Measurements from ENCODE around the gene METTL17. TPM values are rescaled to one million over a fixed set of nuclear protein-coding genes. Genes with fewer than 3 reads are reported as not detected.

The METTL17 gene
- total and polyA plus RNA-seq, 2 of the 8 experiments (the other 6 are each of a cell fraction or from before 2014, with no cell fraction given), result 73.8 to 138 TPM

- no peak overlapping the region for H2BK12ac ChIP-seq (ENCODE audit: low read depth, low read length)
- H3K56ac ChIP-seq (replicated peaks; ENCODE audit: insufficient read length, low read depth, low read length), result no peak overlapping the region
- H3K79me1 ChIP-seq (ENCODE audit: low read depth, low read length), result no peaks in the 10 kb centered on the region
- no peak overlapping the region for H2AK5ac ChIP-seq (ENCODE audit: low read depth, low read length)
- no peaks in the 10 kb centered on the region for H3K23me2 ChIP-seq (ENCODE audit: low read depth, low read length)
- H2BK5ac ChIP-seq (ENCODE audit: low read depth, low read length), result no peak overlapping the region
- no peaks in the 10 kb centered on the region for H3K9me3 ChIP-seq (ENCODE audit: insufficient read depth in 2 of 2, low read depth in 1 of 2, low read length in 1 of 2)
- no peak overlapping the region for H2AFZ ChIP-seq (ENCODE audit: low read length)
- WGBS, 2 experiments (ENCODE audit: extremely low coverage in 1 of 2, insufficient coverage in 1 of 2, insufficient read length in 1 of 2, insufficient replicate concordance in 2 of 2, low coverage in 1 of 2, low lambda C conversion rate in 2 of 2, missing lambda C conversion rate in 1 of 2), result 5% methylated on average over 4 of the region's 4 CpGs; no CpG with 5 or more reads in 1 of the 2 experiments
- no peaks in the 10 kb centered on the region for H3K79me2 ChIP-seq (ENCODE audit: control insufficient read depth in 1 of 2, insufficient read depth in 2 of 2, low read length in 2 of 2)
- CTCF ChIA-PET (ENCODE audit: partially characterized antibody), result interaction anchor here (0.6 to 16.1 kb wide), 49 partner anchors 9 to 700 kb away, joined by 3 to 371 read pairs (median 6); partner anchors contain the start of genes ARHGEF40, METTL17, NDRG2 and OR5AU1
- no peak overlapping the region for H2BK15ac ChIP-seq (ENCODE audit: low read length)
- H3K36me3 ChIP-seq (ENCODE audit: control insufficient read depth in 2 of 4, insufficient read depth in 4 of 4, low read length in 3 of 4), result peaks cover 0 to 2% (median 0%) of the 10 kb centered on the region in 4 experiments; a peak in 3 of 8 replicates
- no peak overlapping the region for H3K4me2 ChIP-seq (ENCODE audit: insufficient read depth in 1 of 2, low read depth in 2 of 2, low read length in 2 of 2)
- no peak overlapping the region for H3K9ac ChIP-seq (replicated peaks in 1 of 4; ENCODE audit: extremely low read depth in 1 of 4, low read depth in 3 of 4, low read length in 3 of 4)
- no peaks in the 10 kb centered on the region; a peak in 1 of 7 replicates for H3K27me3 ChIP-seq (replicated peaks in 1 of 4; ENCODE audit: control insufficient read depth in 3 of 4, extremely low read depth in 1 of 4, insufficient read depth in 3 of 4, low read length in 3 of 4)
- H3K14ac ChIP-seq (ENCODE audit: insufficient read length), result no peak overlapping the region
- POLR2A ChIA-PET (ENCODE audit: partially characterized antibody), result interaction anchor here (0.5 to 2.8 kb wide), 17 partner anchors 9 to 200 kb away, joined by 3 to 36 read pairs (median 5); partner anchors contain the start of genes ARHGEF40, NDRG2 and RNASE7
- no peak overlapping the region for H3K4ac ChIP-seq (replicated peaks; ENCODE audit: insufficient read length, low read depth, low read length)
- peak; percentile 82 to 93 for DNase-seq (ENCODE audit: low read depth in 1 of 2, low spot score in 2 of 2)
- H3K18ac ChIP-seq (ENCODE audit: extremely low read depth, low read length), result no peak overlapping the region
- H3K4me1 ChIP-seq (replicated peaks in 1 of 4; ENCODE audit: control insufficient read depth in 3 of 4, insufficient read depth in 4 of 4, low read length in 3 of 4), result peaks cover 2 to 7% (median 5%) of the 10 kb centered on the region in 4 experiments; a peak in 5 of 7 replicates
- H4K20me1 ChIP-seq (replicated peaks in 1 of 2; ENCODE audit: control insufficient read depth in 1 of 2, insufficient read depth in 2 of 2, low read length in 2 of 2), result no peaks in the 10 kb centered on the region
- peak; percentile 88 for FAIRE-seq
- H2BK120ac ChIP-seq (replicated peaks; ENCODE audit: low read depth, low read length), result no peak overlapping the region
- H4K8ac ChIP-seq (ENCODE audit: extremely low read depth, insufficient read depth, low read length), result no peak overlapping the region
- no peak overlapping the region for H4K91ac ChIP-seq (replicated peaks; ENCODE audit: insufficient read length, low read length)
- H4K5ac ChIP-seq (ENCODE audit: insufficient read length, low read depth, low read length), result no peak overlapping the region
- no peak overlapping the region for H2BK20ac ChIP-seq (ENCODE audit: low read length)
- no peak overlapping the region for H3K4me3 ChIP-seq (ENCODE audit: extremely low read depth in 1 of 4, insufficient read depth in 2 of 4, low read depth in 3 of 4, low read length in 4 of 4)
- no peak overlapping the region for H3K27ac ChIP-seq (ENCODE audit: low read depth, low read length)
- no peak overlapping the region for H3K23ac ChIP-seq (ENCODE audit: insufficient read length)
- TF ChIP-seq NANOG (IDR thresholded peaks at IDR 0.05; ENCODE audit: insufficient read depth, low read depth, low read length, poor library complexity, severe bottlenecking) (peak; percentile 13), ATF2 (IDR thresholded peaks at IDR 0.05; ENCODE audit: low read length) (peak; percentile 72; the same call in 1 of the 2 replicates), YY1 (IDR thresholded peaks at IDR 0.05; ENCODE audit: low read depth, low read length) (peak; percentile 44; the same call in 1 of the 2 replicates), RAD21 (IDR thresholded peaks at IDR 0.05 in 1 of 2, conservative IDR thresholded peaks at IDR 0.05 in 1 of 2; ENCODE audit: low read depth in 2 of 2, low read length in 2 of 2) (peak; percentile 98)
- TF ChIP-seq, protein P1, sequence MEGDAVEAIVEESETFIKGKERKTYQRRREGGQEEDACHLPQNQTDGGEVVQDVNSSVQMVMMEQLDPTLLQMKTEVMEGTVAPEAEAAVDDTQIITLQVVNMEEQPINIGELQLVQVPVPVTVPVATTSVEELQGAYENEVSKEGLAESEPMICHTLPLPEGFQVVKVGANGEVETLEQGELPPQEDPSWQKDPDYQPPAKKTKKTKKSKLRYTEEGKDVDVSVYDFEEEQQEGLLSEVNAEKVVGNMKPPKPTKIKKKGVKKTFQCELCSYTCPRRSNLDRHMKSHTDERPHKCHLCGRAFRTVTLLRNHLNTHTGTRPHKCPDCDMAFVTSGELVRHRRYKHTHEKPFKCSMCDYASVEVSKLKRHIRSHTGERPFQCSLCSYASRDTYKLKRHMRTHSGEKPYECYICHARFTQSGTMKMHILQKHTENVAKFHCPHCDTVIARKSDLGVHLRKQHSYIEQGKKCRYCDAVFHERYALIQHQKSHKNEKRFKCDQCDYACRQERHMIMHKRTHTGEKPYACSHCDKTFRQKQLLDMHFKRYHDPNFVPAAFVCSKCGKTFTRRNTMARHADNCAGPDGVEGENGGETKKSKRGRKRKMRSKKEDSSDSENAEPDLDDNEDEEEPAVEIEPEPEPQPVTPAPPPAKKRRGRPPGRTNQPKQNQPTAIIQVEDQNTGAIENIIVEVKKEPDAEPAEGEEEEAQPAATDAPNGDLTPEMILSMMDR (IDR thresholded peaks at IDR 0.05; ENCODE audit: control extremely low read depth in 1 of 3, insufficient read depth in 1 of 3, low read depth in 1 of 3, low read length in 3 of 3), result peak; percentile 47 to 96 (median 93)
Observed at GRCh38 chr14:21014761-21015190, 25.0 kb downstream of the METTL17 start.
